ENCODE data around the gene FBXO42. TPM values are rescaled to one million over a fixed set of nuclear protein-coding genes. Genes with fewer than 3 reads are reported as not detected.

FBXO42 gene
- total and polyA plus RNA-seq, 2 of the 4 experiments (the other 2 are of a cell fraction) = 12.0 to 18.8 TPM

DNA sequence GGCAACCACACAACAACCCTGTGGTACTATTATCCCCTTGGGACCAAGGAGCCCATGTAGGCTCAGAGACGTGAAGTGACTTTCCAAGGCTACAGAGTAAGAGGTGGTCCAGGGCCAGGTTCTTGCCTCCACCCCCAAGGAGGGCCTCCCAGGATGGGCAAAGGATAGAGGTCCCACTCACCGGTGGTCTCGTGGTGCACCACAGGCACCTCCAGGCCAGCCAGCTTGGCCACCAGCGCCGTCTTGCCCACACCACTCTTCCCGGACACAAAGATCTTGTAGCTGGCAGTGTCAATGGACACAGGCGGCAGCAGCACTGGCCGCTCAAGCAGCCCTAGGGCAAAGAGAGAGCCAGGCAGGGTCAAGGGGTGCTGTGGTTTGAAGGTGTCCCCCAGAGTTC lies 118.8 kb downstream of the FBXO42 start:
- DNase-seq (no peak), ATAC-seq (ENCODE audit: low read depth) (no peak)
- Histone ChIP-seq H3K27me3 (ENCODE audit: control insufficient read depth, insufficient read depth, low read length) (peaks cover 3% of the 10 kb centered on the region; the same call in 1 of the 2 replicates), H2BK120ac (ENCODE audit: low read depth, low read length) (no peak overlapping the region), H3K4me3 (ENCODE audit: insufficient read depth, low read depth, low read length) (no peak overlapping the region), H4K5ac (ENCODE audit: low read depth, low read length) (no peak overlapping the region), H2BK20ac (ENCODE audit: low read depth, low read length) (no peak overlapping the region), H4K91ac (ENCODE audit: insufficient read depth, low read depth, low read length) (no peak overlapping the region), H2AK5ac (ENCODE audit: low read depth, low read length) (no peak overlapping the region), H3K14ac (replicated peaks; ENCODE audit: low read depth, low read length) (no peak overlapping the region), H3K9ac (ENCODE audit: low read depth, low read length) (no peak overlapping the region), H3K4ac (ENCODE audit: low read depth, low read length) (no peak overlapping the region), H3K9me1 (ENCODE audit: insufficient read depth, low read length) (0 out of 2 replicates have a peak, but pooled peaks cover 6% of the 10 kb centered on the region), H2AFZ (replicated peaks; ENCODE audit: low read length, poor library complexity) (no peak overlapping the region), H3K79me1 (ENCODE audit: low read depth in 1 of 2, low read length in 2 of 2) (peaks cover 0 to 9% of the 10 kb centered on the region in 2 experiments; a peak in 2 of 4 replicates), H3K56ac (ENCODE audit: extremely low read depth, insufficient read depth, low read length) (no peak overlapping the region), H3K4me2 (ENCODE audit: low read depth, low read length) (no peak overlapping the region), H3K23ac (ENCODE audit: low read depth, low read length) (no peak overlapping the region), H3K27ac (ENCODE audit: insufficient read depth, low read length) (no peak overlapping the region), H2BK5ac (ENCODE audit: low read depth, low read length, poor library complexity, severe bottlenecking) (no peak overlapping the region), H4K20me1 (ENCODE audit: insufficient read depth, low read length) (no peaks in the 10 kb centered on the region), H3K36me3 (ENCODE audit: control insufficient read depth, insufficient read depth, low read length) (no peaks in the 10 kb centered on the region), H3K4me1 (ENCODE audit: control insufficient read depth, insufficient read depth, low read length) (peaks cover 10% of the 10 kb centered on the region), H3K9me3 (ENCODE audit: control insufficient read depth, insufficient read depth, low read length) (no peaks in the 10 kb centered on the region), H4K8ac (ENCODE audit: low read depth in 2 of 2, low read length in 2 of 2) (no peak overlapping the region), H3K18ac (ENCODE audit: low read depth, low read length) (no peak overlapping the region), H2AK9ac (replicated peaks; ENCODE audit: low read depth, low read length, poor library complexity) (no peak overlapping the region), H2BK15ac (ENCODE audit: low read depth, low read length) (no peak overlapping the region)
- ChIA-PET POLR2A (ENCODE audit: unreplicated experiment) (no interaction called here), CTCF (no interaction called here)
- intact Hi-C loops (cut with micrococcal nuclease) (no loop called here), in situ Hi-C loops (cut with MboI; ENCODE audit: low sequenced_read_pairs) (no loop called here), dilution Hi-C loops (cut with HindIII; ENCODE audit: low sequenced_read_pairs, unreplicated experiment) (no loop called here)
- WGBS, 2 experiments (ENCODE audit: extremely low coverage in 2 of 2, insufficient read length in 1 of 2) = 100% methylated on average over 3 of the region's 8 CpGs; no CpG with 5 or more reads in 1 of the 2 experiments
- no TSS peak for BruUV-seq (replicated peaks)
- TF ChIP-seq, protein P1, sequence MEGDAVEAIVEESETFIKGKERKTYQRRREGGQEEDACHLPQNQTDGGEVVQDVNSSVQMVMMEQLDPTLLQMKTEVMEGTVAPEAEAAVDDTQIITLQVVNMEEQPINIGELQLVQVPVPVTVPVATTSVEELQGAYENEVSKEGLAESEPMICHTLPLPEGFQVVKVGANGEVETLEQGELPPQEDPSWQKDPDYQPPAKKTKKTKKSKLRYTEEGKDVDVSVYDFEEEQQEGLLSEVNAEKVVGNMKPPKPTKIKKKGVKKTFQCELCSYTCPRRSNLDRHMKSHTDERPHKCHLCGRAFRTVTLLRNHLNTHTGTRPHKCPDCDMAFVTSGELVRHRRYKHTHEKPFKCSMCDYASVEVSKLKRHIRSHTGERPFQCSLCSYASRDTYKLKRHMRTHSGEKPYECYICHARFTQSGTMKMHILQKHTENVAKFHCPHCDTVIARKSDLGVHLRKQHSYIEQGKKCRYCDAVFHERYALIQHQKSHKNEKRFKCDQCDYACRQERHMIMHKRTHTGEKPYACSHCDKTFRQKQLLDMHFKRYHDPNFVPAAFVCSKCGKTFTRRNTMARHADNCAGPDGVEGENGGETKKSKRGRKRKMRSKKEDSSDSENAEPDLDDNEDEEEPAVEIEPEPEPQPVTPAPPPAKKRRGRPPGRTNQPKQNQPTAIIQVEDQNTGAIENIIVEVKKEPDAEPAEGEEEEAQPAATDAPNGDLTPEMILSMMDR (conservative IDR thresholded peaks at IDR 0.05; ENCODE audit: low read depth, low read length) = no peak
- TF ChIP-seq, protein P2, sequence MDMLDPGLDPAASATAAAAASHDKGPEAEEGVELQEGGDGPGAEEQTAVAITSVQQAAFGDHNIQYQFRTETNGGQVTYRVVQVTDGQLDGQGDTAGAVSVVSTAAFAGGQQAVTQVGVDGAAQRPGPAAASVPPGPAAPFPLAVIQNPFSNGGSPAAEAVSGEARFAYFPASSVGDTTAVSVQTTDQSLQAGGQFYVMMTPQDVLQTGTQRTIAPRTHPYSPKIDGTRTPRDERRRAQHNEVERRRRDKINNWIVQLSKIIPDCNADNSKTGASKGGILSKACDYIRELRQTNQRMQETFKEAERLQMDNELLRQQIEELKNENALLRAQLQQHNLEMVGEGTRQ (IDR thresholded peaks at IDR 0.05; ENCODE audit: low read depth, low read length) = no peak
- no peak for TF ChIP-seq SMC3 (IDR thresholded peaks at IDR 0.05; ENCODE audit: low read depth, low read length)
- no peak for TF ChIP-seq CEBPB (IDR thresholded peaks at IDR 0.05; ENCODE audit: low read depth, low read length)
- TF ChIP-seq, protein P3, sequence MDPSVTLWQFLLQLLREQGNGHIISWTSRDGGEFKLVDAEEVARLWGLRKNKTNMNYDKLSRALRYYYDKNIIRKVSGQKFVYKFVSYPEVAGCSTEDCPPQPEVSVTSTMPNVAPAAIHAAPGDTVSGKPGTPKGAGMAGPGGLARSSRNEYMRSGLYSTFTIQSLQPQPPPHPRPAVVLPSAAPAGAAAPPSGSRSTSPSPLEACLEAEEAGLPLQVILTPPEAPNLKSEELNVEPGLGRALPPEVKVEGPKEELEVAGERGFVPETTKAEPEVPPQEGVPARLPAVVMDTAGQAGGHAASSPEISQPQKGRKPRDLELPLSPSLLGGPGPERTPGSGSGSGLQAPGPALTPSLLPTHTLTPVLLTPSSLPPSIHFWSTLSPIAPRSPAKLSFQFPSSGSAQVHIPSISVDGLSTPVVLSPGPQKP (IDR thresholded peaks at IDR 0.05; ENCODE audit: borderline replicate concordance, low read depth, low read length) = no peak
- TF ChIP-seq MXI1 (IDR thresholded peaks at IDR 0.05; ENCODE audit: borderline replicate concordance, low read depth, low read length) = no peak
- TF ChIP-seq MAZ (IDR thresholded peaks at IDR 0.05; ENCODE audit: borderline replicate concordance, low read depth, low read length) = no peak
- TF ChIP-seq MAFK (IDR thresholded peaks at IDR 0.05; ENCODE audit: low read depth, low read length) = no peak
- no peak for TF ChIP-seq RCOR1 (IDR thresholded peaks at IDR 0.05; ENCODE audit: insufficient replicate concordance, low read length)
- no peak for TF ChIP-seq POLR2A (IDR thresholded peaks at IDR 0.05; ENCODE audit: low read depth, low read length)
- TF ChIP-seq BHLHE40 (IDR thresholded peaks at IDR 0.05; ENCODE audit: low read depth, low read length) = no peak
- TF ChIP-seq RAD21 (IDR thresholded peaks at IDR 0.05; ENCODE audit: low read length) = no peak
- TF ChIP-seq FOS (IDR thresholded peaks at IDR 0.05; ENCODE audit: low read depth, low read length) = no peak
- no peak for TF ChIP-seq RFX5 (IDR thresholded peaks at IDR 0.05; ENCODE audit: low read depth, low read length)
- no peak for TF ChIP-seq NFE2L2 (IDR thresholded peaks at IDR 0.05; ENCODE audit: low read depth, low read length)
- no peak for TF ChIP-seq CHD1 (IDR thresholded peaks at IDR 0.05; ENCODE audit: low read depth, low read length)

Measured in IMR-90 (cell line).